HG03064 (cell line): Measurements from ENCODE around the gene ASPHD2.

ENCODE experiments used
- ATAC-seq: cut with Tn5 transposase; IDR thresholded peaks from one replicate; pipeline ENCODE4 v1.9.1; 2021; ENCODE audit warnings: low read depth; ENCODE audit not compliant: unreplicated experiment

Gene ASPHD2

GRCh38 chr22:26466196-26466595 is 37.1 kb downstream of the ASPHD2 start:
- no peak for ATAC-seq

- ATAC-seq: no peak
Measured at GRCh38 chr22:26470807-26471206, 41.7 kb downstream of the ASPHD2 start.

GRCh38 chr22:26471522-26471921 is 42.5 kb downstream of the ASPHD2 start:
- ATAC-seq: no peak

GRCh38 chr22:26474682-26475081 is 45.6 kb downstream of the ASPHD2 start:
- no peak for ATAC-seq

- no peak for ATAC-seq
Measured at GRCh38 chr22:26476705-26477340, 47.8 kb downstream of the ASPHD2 start.

GRCh38 chr22:26477341-26477731 is 48.3 kb downstream of the ASPHD2 start:
- no peak for ATAC-seq

- no peak for ATAC-seq
Measured at GRCh38 chr22:26479043-26479791, 50.2 kb downstream of the ASPHD2 start.

GRCh38 chr22:26479792-26480610 is 50.9 kb downstream of the ASPHD2 start:
- ATAC-seq: no peak

- ATAC-seq: no peak
Measured at GRCh38 chr22:26480611-26480932, 51.5 kb downstream of the ASPHD2 start.

GRCh38 chr22:26481112-26481693 is 52.1 kb downstream of the ASPHD2 start:
- no peak for ATAC-seq

GRCh38 chr22:26481694-26482093 is 52.6 kb downstream of the ASPHD2 start:
- ATAC-seq: no peak

- no peak for ATAC-seq
Measured at GRCh38 chr22:26482161-26482560, 53.1 kb downstream of the ASPHD2 start.

- ATAC-seq: no peak
Measured at GRCh38 chr22:26483043-26483438, 54.0 kb downstream of the ASPHD2 start.

GRCh38 chr22:26483439-26484359 is 54.6 kb downstream of the ASPHD2 start, which contains the start of the genes HPS4 and SRRD:
HPS4 (minus strand) TSS chr22:26483783; CDS start chr22:26481762, 2,021 bp downstream.
SRRD (plus strand) TSS chr22:26483877; CDS start chr22:26483891, 14 bp downstream.
- peak; percentile 50 for ATAC-seq

- no peak for ATAC-seq
Measured at GRCh38 chr22:26484360-26484706, 55.3 kb downstream of the ASPHD2 start.

GRCh38 chr22:26485013-26485412 is 56.0 kb downstream of the ASPHD2 start:
- ATAC-seq: no peak

- ATAC-seq: no peak
Measured at GRCh38 chr22:26485806-26486390, 56.8 kb downstream of the ASPHD2 start.

GRCh38 chr22:26486394-26486793 is 57.3 kb downstream of the ASPHD2 start:
- ATAC-seq: no peak

GRCh38 chr22:26487996-26488395 is 58.9 kb downstream of the ASPHD2 start:
- no peak for ATAC-seq
